ENCODE data around the gene LRRC2. TPM values are rescaled to one million over a fixed set of nuclear protein-coding genes. Genes with fewer than 3 reads are reported as not detected.
"Not testable (repeated sequence)": the region's sequence is repeated elsewhere in the genome, so short reads cannot be mapped to it uniquely, and the experiment has no call there.

Gene LRRC2
- total RNA-seq, 3 donors from 2014 or later = 1.8 to 2.8 (median 2.5) TPM

GRCh38 chr3:46580675-46581074 lies 14.6 kb upstream of the LRRC2 start:
- no peak for TF ChIP-seq CTCF (IDR thresholded peaks at IDR 0.05)
- intact Hi-C loops (cut with DNase I, micrococcal nuclease) = no loop called here
- peaks cover 14% of the 10 kb centered on the region for H3K4me1 ChIP-seq (ENCODE audit: low read depth)
- H3K4me3 ChIP-seq = no peak overlapping the region
- peak; percentile 64 for ATAC-seq
- DNase-seq = no peak
- no peaks in the 10 kb centered on the region for H3K36me3 ChIP-seq (ENCODE audit: low read depth)
- H3K9me3 ChIP-seq = no peaks in the 10 kb centered on the region

GRCh38 chr3:46579756-46580286 lies 13.7 kb upstream of the LRRC2 start:
- no peak overlapping the region for H3K4me3 ChIP-seq
- peak in 2 of 3 donors; percentile 39 to 48 for DNase-seq
- H3K9me3 ChIP-seq = no peaks in the 10 kb centered on the region
- H3K36me3 ChIP-seq (ENCODE audit: low read depth) = no peaks in the 10 kb centered on the region
- ATAC-seq = peak; percentile 63
- peaks cover 14% of the 10 kb centered on the region for H3K4me1 ChIP-seq (ENCODE audit: low read depth)
- intact Hi-C loops (cut with DNase I, micrococcal nuclease) = no loop called here
- no peak for TF ChIP-seq CTCF (IDR thresholded peaks at IDR 0.05)

GRCh38 chr3:46578973-46579755 lies 13.1 kb upstream of the LRRC2 start:
- H3K4me3 ChIP-seq = no peak overlapping the region
- intact Hi-C loops (cut with DNase I, micrococcal nuclease) = no loop called here
- H3K4me1 ChIP-seq (ENCODE audit: low read depth) = peaks cover 14% of the 10 kb centered on the region
- DNase-seq (peak in 1 of 3 donors; percentile 46), ATAC-seq (peak; percentile 86)
- H3K36me3 ChIP-seq (ENCODE audit: low read depth) = no peaks in the 10 kb centered on the region
- TF ChIP-seq CTCF (IDR thresholded peaks at IDR 0.05) = no peak
- H3K9me3 ChIP-seq = no peaks in the 10 kb centered on the region

GRCh38 chr3:46577580-46578249 lies 11.6 kb upstream of the LRRC2 start:
- H3K4me1 ChIP-seq (ENCODE audit: low read depth) = peaks cover 14% of the 10 kb centered on the region

GRCh38 chr3:46576879-46577278 lies 10.8 kb upstream of the LRRC2 start:
- no peaks in the 10 kb centered on the region for H3K36me3 ChIP-seq (ENCODE audit: low read depth)
- no peak for TF ChIP-seq CTCF (IDR thresholded peaks at IDR 0.05)
- DNase-seq (no peak), ATAC-seq (no peak)
- H3K9me3 ChIP-seq = no peaks in the 10 kb centered on the region
- peaks cover 14% of the 10 kb centered on the region for H3K4me1 ChIP-seq (ENCODE audit: low read depth)
- intact Hi-C loops (cut with DNase I, micrococcal nuclease) = no loop called here
- H3K4me3 ChIP-seq = no peak overlapping the region

More at GRCh38 chr3:46577580-46578249, 11.6 kb upstream of the LRRC2 start:
- H3K9me3 ChIP-seq; ATAC-seq; H3K4me3 ChIP-seq; intact Hi-C loops (cut with DNase I, micrococcal nuclease); DNase-seq; H3K36me3 ChIP-seq (ENCODE audit: low read depth): not testable (repeated sequence)

GRCh38 chr3:46576386-46576785 lies 10.3 kb upstream of the LRRC2 start:
- DNase-seq (no peak), ATAC-seq (no peak)
- Histone ChIP-seq H3K36me3 (ENCODE audit: low read depth) (no peaks in the 10 kb centered on the region), H3K9me3 (no peaks in the 10 kb centered on the region), H3K4me1 (ENCODE audit: low read depth) (peaks cover 14% of the 10 kb centered on the region), H3K4me3 (no peak overlapping the region)
- TF ChIP-seq CTCF (IDR thresholded peaks at IDR 0.05) = no peak
- intact Hi-C loops (cut with DNase I, micrococcal nuclease) = no loop called here
